ENCODE results near the gene ZSWIM3. TPM values are rescaled to one million over a fixed set of nuclear protein-coding genes. Genes with fewer than 3 reads are reported as not detected.

ZSWIM3 gene
- total RNA-seq, 1 donor from 2014 or later = 4.8 TPM

DNA sequence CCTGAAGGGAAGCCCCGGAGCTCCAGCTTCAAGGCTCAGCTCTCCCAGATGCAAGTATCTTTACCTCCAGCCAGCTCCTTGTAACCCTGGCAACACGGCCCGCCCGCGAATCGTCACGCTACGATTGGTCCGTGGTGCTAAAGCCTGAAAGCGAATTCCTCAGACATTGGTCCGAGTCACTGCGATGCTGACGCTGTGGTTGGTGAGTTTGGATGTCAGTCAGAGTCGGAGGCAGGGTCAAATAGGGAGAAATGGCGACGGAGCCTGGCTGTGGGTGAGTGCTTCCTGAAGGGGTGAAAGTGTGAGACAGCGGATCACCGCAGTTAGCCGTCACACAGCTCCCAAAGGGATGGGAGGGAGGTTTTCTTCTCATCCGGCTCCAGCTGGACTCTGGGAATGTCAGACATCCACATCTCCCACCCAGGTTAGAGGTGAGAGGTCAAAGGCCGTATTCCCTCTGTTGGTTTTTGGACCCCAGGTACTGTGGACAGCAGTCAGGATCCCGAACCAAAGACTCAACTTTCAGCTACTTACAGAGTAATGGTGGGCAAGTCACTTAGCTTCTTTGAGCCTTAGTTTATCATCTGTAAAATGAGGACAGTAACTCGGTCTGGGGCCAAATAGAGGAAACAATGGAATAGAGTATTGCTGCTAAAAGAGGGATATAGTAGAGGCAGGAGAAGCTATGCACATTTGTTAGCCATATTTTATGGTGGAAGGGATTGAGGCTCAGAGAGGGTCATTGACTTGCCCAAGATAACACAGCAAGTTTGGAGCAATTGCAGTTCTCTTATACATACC, 23.8 kb downstream of the ZSWIM3 start, which contains the start of gene ZSWIM1:
Gene ZSWIM1, plus strand, starts transcription at position 240 of the 801 bp plus-strand sequence. CDS start 1,366 bp downstream, outside the sequence.
- DNase-seq (ENCODE audit: low read depth, low spot score) = peak; percentile 98
- peaks cover 20% of the 10 kb centered on the region for H3K4me1 Mint-ChIP-seq
- H3K9me3 Mint-ChIP-seq = no peaks in the 10 kb centered on the region
- peak within 1 kb of the TSS; percentile 95 for H3K4me3 Mint-ChIP-seq
- peaks cover 2% of the 10 kb centered on the region for H3K36me3 Mint-ChIP-seq (ENCODE audit: low read depth)
- H3K27ac Mint-ChIP-seq (ENCODE audit: unreplicated experiment) = peak within 1 kb of the TSS; percentile 91
- TF ChIP-seq, protein P1, sequence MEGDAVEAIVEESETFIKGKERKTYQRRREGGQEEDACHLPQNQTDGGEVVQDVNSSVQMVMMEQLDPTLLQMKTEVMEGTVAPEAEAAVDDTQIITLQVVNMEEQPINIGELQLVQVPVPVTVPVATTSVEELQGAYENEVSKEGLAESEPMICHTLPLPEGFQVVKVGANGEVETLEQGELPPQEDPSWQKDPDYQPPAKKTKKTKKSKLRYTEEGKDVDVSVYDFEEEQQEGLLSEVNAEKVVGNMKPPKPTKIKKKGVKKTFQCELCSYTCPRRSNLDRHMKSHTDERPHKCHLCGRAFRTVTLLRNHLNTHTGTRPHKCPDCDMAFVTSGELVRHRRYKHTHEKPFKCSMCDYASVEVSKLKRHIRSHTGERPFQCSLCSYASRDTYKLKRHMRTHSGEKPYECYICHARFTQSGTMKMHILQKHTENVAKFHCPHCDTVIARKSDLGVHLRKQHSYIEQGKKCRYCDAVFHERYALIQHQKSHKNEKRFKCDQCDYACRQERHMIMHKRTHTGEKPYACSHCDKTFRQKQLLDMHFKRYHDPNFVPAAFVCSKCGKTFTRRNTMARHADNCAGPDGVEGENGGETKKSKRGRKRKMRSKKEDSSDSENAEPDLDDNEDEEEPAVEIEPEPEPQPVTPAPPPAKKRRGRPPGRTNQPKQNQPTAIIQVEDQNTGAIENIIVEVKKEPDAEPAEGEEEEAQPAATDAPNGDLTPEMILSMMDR (conservative IDR thresholded peaks at IDR 0.05) = no peak
- no peaks in the 10 kb centered on the region for H3K27me3 Mint-ChIP-seq (ENCODE audit: low read depth)

DNA sequence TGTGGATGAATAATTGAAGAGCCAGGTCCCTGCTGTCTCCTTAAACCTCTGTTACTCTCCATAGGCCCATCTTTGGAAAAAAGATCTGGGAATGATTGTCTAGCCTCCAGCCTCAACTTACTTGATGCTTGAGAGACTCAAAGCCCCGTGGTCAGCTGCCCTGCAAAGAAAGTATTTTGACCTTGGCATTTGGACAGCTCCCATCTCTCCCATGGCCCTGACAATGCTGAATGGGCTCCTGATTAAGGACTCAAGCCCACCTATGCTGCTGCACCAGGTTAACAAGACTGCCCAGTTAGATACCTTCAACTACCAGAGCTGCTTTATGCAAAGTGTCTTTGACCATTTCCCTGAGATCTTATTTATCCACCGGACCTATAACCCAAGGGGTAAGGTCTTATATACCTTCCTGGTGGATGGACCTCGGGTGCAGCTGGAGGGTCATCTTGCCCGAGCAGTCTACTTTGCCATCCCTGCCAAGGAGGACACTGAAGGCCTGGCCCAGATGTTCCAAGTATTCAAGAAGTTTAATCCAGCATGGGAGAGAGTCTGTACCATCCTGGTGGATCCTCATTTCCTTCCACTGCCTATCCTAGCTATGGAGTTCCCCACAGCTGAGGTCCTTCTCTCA, 25.2 kb downstream of the ZSWIM3 start:
- no peaks in the 10 kb centered on the region for H3K27me3 Mint-ChIP-seq (ENCODE audit: low read depth)
- TF ChIP-seq, protein P1 (conservative IDR thresholded peaks at IDR 0.05) = no peak
- DNase-seq (ENCODE audit: low read depth, low spot score) = no peak
- no peak overlapping the region for H3K27ac Mint-ChIP-seq (ENCODE audit: unreplicated experiment)
- no peaks in the 10 kb centered on the region for H3K9me3 Mint-ChIP-seq
- peak overlapping the region; percentile 86 for H3K4me3 Mint-ChIP-seq
- H3K4me1 Mint-ChIP-seq = peaks cover 20% of the 10 kb centered on the region
- peaks cover 2% of the 10 kb centered on the region for H3K36me3 Mint-ChIP-seq (ENCODE audit: low read depth)

DNA sequence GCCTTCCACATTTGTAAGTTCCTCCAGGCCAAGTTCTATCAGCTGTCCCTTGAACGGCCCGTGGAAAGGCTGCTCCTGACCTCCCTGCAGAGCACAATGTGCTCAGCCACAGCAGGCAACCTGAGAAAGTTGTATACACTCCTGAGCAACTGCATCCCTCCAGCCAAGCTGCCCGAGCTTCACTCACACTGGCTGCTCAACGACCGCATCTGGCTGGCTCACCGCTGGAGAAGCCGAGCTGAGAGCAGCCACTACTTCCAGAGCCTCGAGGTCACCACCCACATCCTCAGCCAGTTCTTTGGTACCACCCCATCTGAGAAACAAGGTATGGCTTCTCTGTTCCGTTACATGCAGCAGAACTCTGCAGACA, 25.7 kb downstream of the ZSWIM3 start:
- TF ChIP-seq, protein P1 (conservative IDR thresholded peaks at IDR 0.05) = no peak
- H3K27me3 Mint-ChIP-seq (ENCODE audit: low read depth) = no peaks in the 10 kb centered on the region
- H3K9me3 Mint-ChIP-seq = no peaks in the 10 kb centered on the region
- H3K27ac Mint-ChIP-seq (ENCODE audit: unreplicated experiment) = no peak overlapping the region
- peak overlapping the region; percentile 86 for H3K4me3 Mint-ChIP-seq
- no peak for DNase-seq (ENCODE audit: low read depth, low spot score)
- peaks cover 20% of the 10 kb centered on the region for H3K4me1 Mint-ChIP-seq
- peaks cover 2% of the 10 kb centered on the region for H3K36me3 Mint-ChIP-seq (ENCODE audit: low read depth)

DNA sequence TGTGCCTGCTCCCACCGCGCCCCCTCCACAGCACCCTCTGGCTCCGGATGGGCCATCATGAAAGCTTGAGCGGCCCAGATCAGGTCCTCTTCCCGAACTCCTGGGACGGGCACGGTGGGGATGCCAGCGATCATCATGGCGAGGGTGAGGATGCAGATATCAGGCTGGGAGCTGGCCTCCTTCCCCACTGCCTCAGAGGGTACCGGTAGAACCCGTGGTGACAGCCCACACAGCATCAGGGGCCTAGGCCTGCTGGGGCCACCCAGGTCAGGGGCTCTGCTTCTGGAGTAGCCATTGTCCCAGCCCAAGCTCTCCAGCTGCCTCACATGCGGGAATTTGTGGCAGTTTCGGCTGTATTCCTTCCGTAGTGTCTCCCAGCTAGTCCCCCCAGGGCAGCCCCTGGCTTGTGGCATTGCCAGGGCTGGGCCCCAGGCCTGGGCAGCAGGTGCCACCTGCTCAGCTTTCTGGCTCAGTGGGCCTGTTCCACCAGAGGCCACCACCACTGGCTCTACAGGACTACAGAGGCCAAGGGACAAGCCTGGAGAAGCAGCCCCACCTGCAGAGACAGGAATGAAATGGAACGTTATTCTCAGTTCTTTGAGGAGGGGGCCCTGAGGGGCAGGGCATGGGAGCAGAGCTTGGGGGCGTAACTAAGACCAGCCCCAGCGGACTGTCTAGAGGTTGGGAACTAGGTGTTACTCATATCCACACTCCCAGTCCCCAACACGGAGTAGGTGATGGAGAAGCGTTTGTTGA, 29.4 kb downstream of the ZSWIM3 start:
- Mint-ChIP-seq H3K27ac (ENCODE audit: unreplicated experiment) (no peak overlapping the region), H3K4me1 (peaks cover 19% of the 10 kb centered on the region), H3K9me3 (no peaks in the 10 kb centered on the region), H3K27me3 (ENCODE audit: low read depth) (peaks cover 8% of the 10 kb centered on the region), H3K36me3 (ENCODE audit: low read depth) (peaks cover 2% of the 10 kb centered on the region), H3K4me3 (peak overlapping the region; percentile 44)
- TF ChIP-seq, protein P1 (conservative IDR thresholded peaks at IDR 0.05) = no peak
- DNase-seq (ENCODE audit: low read depth, low spot score) = no peak

DNA sequence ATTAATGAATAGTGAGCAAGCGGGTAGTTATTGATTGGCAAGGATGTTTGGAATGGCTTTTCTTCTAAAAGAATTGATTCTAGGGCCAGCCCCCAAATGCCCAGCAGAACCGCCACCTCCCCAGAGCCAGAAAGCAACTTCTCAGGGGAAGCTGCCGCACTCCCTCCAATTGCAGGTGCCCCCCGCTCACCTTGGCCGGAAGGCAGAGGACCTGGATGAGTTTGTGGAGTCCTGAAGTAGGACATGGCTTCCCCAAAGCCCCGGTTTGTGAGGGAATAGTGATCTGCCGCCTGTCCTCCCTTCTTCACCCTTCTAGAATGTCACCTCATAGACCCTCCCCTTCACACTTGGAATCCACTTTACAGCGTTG, 29.9 kb downstream of the ZSWIM3 start, which contains the start of gene SPATA25:
Gene SPATA25, minus strand, starts transcription at position 277 of the 370 bp plus-strand sequence. Its CDS starts 32 bp downstream, at position 245.
- H3K4me3 Mint-ChIP-seq = peak within 1 kb of the TSS; percentile 51
- TF ChIP-seq, protein P1 (conservative IDR thresholded peaks at IDR 0.05) = no peak
- peaks cover 20% of the 10 kb centered on the region for H3K4me1 Mint-ChIP-seq
- H3K27ac Mint-ChIP-seq (ENCODE audit: unreplicated experiment) = no peak within 1 kb of the TSS
- no peak for DNase-seq (ENCODE audit: low read depth, low spot score)
- H3K27me3 Mint-ChIP-seq (ENCODE audit: low read depth) = peaks cover 10% of the 10 kb centered on the region
- H3K36me3 Mint-ChIP-seq (ENCODE audit: low read depth) = peaks cover 2% of the 10 kb centered on the region
- no peaks in the 10 kb centered on the region for H3K9me3 Mint-ChIP-seq
